Common myeloid progenitor, CD34-positive (primary cell): ENCODE data around the gene RIN3.
"Not testable (repeated sequence)": the region's sequence is repeated elsewhere in the genome, so short reads cannot be mapped to it uniquely, and the experiment has no call there.

ENCODE experiments used
- CTCF ChIA-PET: fragments of 350-600 bp; sonication (Branson Sonifier 250); formaldehyde crosslinking; loops from one replicate; lab custom pipeline; 2021; ENCODE audit warnings: antibody characterized with exemption; lab: Charles Lee
- POLR2A ChIA-PET: fragments of 350-600 bp; sonication (Branson Sonifier 250); formaldehyde crosslinking; loops from one replicate; lab custom pipeline; 2021; ENCODE audit warnings: antibody characterized with exemption; lab: Charles Lee
- DNase-seq, 3 donors: peaks; one replicate each; pipeline versions ENCODE4 v3.0.0 to v3.0.0-alpha.2; 2013
- H3K27ac ChIP-seq, 2 experiments: 1 replicate in 1 of 2; 2 replicates in 1 of 2; pipeline ENCODE4 v1.7.0; 2013; ENCODE audit warnings: inconsistent platforms in 2 of 2, low read length in 2 of 2, mild to moderate bottlenecking in 2 of 2, low read depth in 1 of 2, moderate library complexity in 1 of 2; ENCODE audit not compliant: severe bottlenecking in 2 of 2, insufficient read depth in 1 of 2, poor library complexity in 1 of 2
- H3K27me3 ChIP-seq, 5 experiments: replicated peaks in 2 of 5; 1 replicate in 3 of 5; 2 replicates in 2 of 5; pipeline versions ENCODE4 v1.6.1 to v1.7.0; 2013; ENCODE audit warnings: low read length in 4 of 5, mild to moderate bottlenecking in 2 of 5, moderate library complexity in 2 of 5, inconsistent platforms in 1 of 5; ENCODE audit not compliant: insufficient read depth in 5 of 5, control insufficient read depth in 4 of 5
- H3K36me3 ChIP-seq, 4 experiments: 1 replicate in 2 of 4; 2 replicates in 2 of 4; pipeline versions ENCODE4 v1.6.1 to v1.7.0; 2013; ENCODE audit warnings: low read length in 3 of 4, control low read depth in 1 of 4, mild to moderate bottlenecking in 1 of 4; ENCODE audit not compliant: control insufficient read depth in 4 of 4, insufficient read depth in 4 of 4
- H3K4me1 ChIP-seq, 4 experiments: 1 replicate in 3 of 4; 2 replicates in 1 of 4; pipeline versions ENCODE4 v1.6.1 to v1.7.1; 2013; ENCODE audit warnings: low read length in 3 of 4, mild to moderate bottlenecking in 3 of 4, control low read depth in 1 of 4, inconsistent platforms in 1 of 4, moderate library complexity in 1 of 4; ENCODE audit not compliant: control insufficient read depth in 4 of 4, insufficient read depth in 4 of 4; ENCODE audit errors: control extremely low read depth in 1 of 4
- H3K4me3 ChIP-seq, 7 experiments: 1 replicate in 4 of 7; 2 replicates in 3 of 7; pipeline versions ENCODE4 v1.5.1 to v1.7.0; 2013; ENCODE audit warnings: mild to moderate bottlenecking in 7 of 7, low read length in 6 of 7, moderate library complexity in 6 of 7, inconsistent platforms in 2 of 7, low read depth in 2 of 7, control low read depth in 1 of 7; ENCODE audit not compliant: insufficient read depth in 4 of 7, control insufficient read depth in 1 of 7; ENCODE audit errors: extremely low read depth in 1 of 7
- H3K9me3 ChIP-seq, 5 experiments: 1 replicate in 4 of 5; 2 replicates in 1 of 5; pipeline versions ENCODE4 v1.6.1 to v1.7.1; 2013; ENCODE audit warnings: low read length in 4 of 5, mild to moderate bottlenecking in 2 of 5, inconsistent platforms in 1 of 5, low read depth in 1 of 5, moderate library complexity in 1 of 5; ENCODE audit not compliant: control insufficient read depth in 4 of 5, insufficient read depth in 2 of 5; ENCODE audit errors: control extremely low read depth in 1 of 5
- WGBS: methylation state at CpG from one replicate; pipeline ENCODE4 v1.1.5; 2013; ENCODE audit not compliant: insufficient coverage; 5-methylcytosine and 5-hydroxymethylcytosine counted together

Gene RIN3

DNA sequence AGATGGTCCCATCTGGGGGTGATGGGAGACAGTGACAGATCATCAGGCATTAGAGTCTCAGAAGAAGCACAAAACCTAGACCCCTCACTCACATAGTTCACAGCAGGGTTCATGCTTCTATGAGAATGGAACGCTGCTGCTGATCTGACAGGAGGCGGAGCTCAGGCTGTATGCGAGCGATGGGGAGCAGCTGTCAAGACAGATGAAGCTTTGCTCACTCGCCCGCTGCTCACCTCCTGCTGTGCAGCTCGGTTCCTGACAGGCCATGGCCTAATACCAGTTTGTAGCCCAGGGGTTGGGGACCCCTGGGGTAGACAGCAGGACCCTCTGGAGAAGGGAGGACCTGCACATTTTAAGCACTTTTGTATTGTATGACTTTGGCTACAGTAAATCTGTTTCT, 123.6 kb downstream of the RIN3 start:
- H3K4me3 ChIP-seq: no peak overlapping the region
- 95% methylated on average over 7 of the region's 7 CpGs for WGBS
- H3K27ac ChIP-seq: no peak overlapping the region
- CTCF ChIA-PET: interaction anchor here (0.7 to 3.1 kb wide), 5 partner anchors 9 to 34 kb away, joined by 3 to 8 read pairs (median 4); no protein-coding TSS in a partner anchor
- no peaks in the 10 kb centered on the region for H3K9me3 ChIP-seq
- no peak for DNase-seq
- H3K4me1 ChIP-seq: peaks cover 0 to 17% (median 11%) of the 10 kb centered on the region in 4 experiments
- H3K36me3 ChIP-seq: peaks cover 0 to 20% (median under 1%) of the 10 kb centered on the region in 4 experiments
- POLR2A ChIA-PET: interaction anchor here (0.9 kb wide), 1 partner anchor 14 kb away, joined by 3 read pairs; no protein-coding TSS in a partner anchor
- H3K27me3 ChIP-seq: no peaks in the 10 kb centered on the region

- peaks cover 0 to 11% (median 10%) of the 10 kb centered on the region in 4 experiments for H3K4me1 ChIP-seq
- WGBS: 97% methylated on average over 4 of the region's 5 CpGs
- ChIA-PET CTCF (interaction anchor here (1.7 to 3.1 kb wide), 2 partner anchors 11 to 34 kb away, joined by 4 to 8 read pairs; no protein-coding TSS in a partner anchor), POLR2A (interaction anchor here (0.9 kb wide), 1 partner anchor 13 kb away, joined by 3 read pairs; no protein-coding TSS in a partner anchor)
- H3K27me3 ChIP-seq: no peaks in the 10 kb centered on the region
- DNase-seq: no peak
- H3K9me3 ChIP-seq: no peaks in the 10 kb centered on the region
- H3K36me3 ChIP-seq: peaks cover 0 to 27% (median 3%) of the 10 kb centered on the region in 4 experiments
- H3K4me3 ChIP-seq: no peak overlapping the region
- no peak overlapping the region for H3K27ac ChIP-seq
Measured at GRCh38 chr14:92637864-92638263, 124.3 kb downstream of the RIN3 start.

DNA sequence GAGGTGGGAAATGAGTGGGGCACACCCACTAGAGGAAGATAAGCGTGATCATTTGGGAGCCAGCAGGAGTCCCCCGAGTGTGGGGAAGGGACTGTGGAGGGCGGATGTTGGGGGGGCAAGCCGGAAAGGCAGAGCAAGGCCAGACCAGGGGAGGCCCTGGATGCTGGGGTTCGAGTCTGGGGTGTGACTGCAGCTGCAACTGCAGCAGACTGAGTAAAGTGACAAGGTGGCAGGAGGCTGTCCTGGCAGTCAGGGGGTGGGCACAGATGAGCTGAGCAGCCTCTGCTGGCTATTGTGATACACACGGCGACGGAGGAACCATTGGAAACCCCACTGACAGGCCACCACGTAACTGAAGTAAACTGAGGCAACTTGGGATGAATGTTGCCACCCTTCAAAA, 124.7 kb downstream of the RIN3 start:
- CTCF ChIA-PET: interaction anchor here (0.8 to 3.1 kb wide), 2 partner anchors 10 to 15 kb away, joined by 3 to 8 read pairs; no protein-coding TSS in a partner anchor
- POLR2A ChIA-PET: no interaction called here

DNA sequence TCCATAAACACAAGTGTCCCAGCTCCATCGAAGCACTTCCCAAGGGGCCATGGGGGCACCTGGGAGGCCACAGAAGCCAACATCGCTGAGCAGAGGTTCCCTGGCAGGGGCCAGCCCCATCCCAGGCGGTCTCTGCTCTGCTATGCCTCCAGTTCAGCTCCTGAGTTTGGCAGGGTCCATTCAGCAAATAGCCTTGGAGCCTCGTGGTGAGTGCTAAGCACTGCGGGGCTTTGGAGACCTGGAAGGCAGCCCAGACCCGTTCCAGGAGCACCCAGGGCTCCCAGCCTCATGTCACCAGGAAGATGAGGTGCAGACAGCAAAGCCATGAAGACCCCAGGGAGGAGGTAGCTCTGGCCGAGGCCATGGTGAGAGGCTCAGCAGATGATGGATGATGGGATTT, 125.3 kb downstream of the RIN3 start:
- ChIA-PET CTCF (interaction anchor here (0.8 to 3.1 kb wide), 2 partner anchors 10 to 14 kb away, joined by 3 to 8 read pairs; no protein-coding TSS in a partner anchor), POLR2A (no interaction called here)
- H3K27ac ChIP-seq: no peak overlapping the region
- no peak for DNase-seq
- H3K4me3 ChIP-seq: no peak overlapping the region
- H3K27me3 ChIP-seq: no peaks in the 10 kb centered on the region
- no peaks in the 10 kb centered on the region for H3K9me3 ChIP-seq
- WGBS: 98% methylated on average over 6 of the region's 7 CpGs
- peaks cover 0 to under 1% (median under 1%) of the 10 kb centered on the region in 4 experiments for H3K4me1 ChIP-seq
- H3K36me3 ChIP-seq: peaks cover 0 to 32% (median 3%) of the 10 kb centered on the region in 4 experiments

More for the DNA sequence above, 124.7 kb downstream of the RIN3 start:
- peaks cover 0 to 7% (median 6%) of the 10 kb centered on the region in 4 experiments for H3K4me1 ChIP-seq
- WGBS: 97% methylated on average over 9 of the region's 9 CpGs
- H3K36me3 ChIP-seq: peaks cover 0 to 27% (median 3%) of the 10 kb centered on the region in 4 experiments
- H3K9me3 ChIP-seq: no peaks in the 10 kb centered on the region
- DNase-seq: no peak
- H3K4me3 ChIP-seq: no peak overlapping the region
- H3K27ac ChIP-seq: no peak overlapping the region
- H3K27me3 ChIP-seq: no peaks in the 10 kb centered on the region

GRCh38 chr14:92639472-92640117, 126.0 kb downstream of the RIN3 start:
- H3K36me3 ChIP-seq: peaks cover 2 to 39% (median 7%) of the 10 kb centered on the region in 4 experiments
- H3K9me3 ChIP-seq, H3K27me3 ChIP-seq, DNase-seq, H3K4me1 ChIP-seq, POLR2A ChIA-PET, H3K4me3 ChIP-seq, H3K27ac ChIP-seq: not testable (repeated sequence)
- WGBS: 89% methylated on average over 23 of the region's 23 CpGs
- CTCF ChIA-PET: interaction anchor here (3.1 kb wide), 1 partner anchor 9 kb away, joined by 8 read pairs; no protein-coding TSS in a partner anchor

GRCh38 chr14:92641306-92641705, 127.7 kb downstream of the RIN3 start:
- DNase-seq: no peak
- Histone ChIP-seq H3K4me3 (no peak overlapping the region), H3K27me3 (no peaks in the 10 kb centered on the region), H3K4me1 (peaks cover 4 to 11% (median 5%) of the 10 kb centered on the region in 4 experiments), H3K27ac (no peak overlapping the region), H3K36me3 (peaks cover 2 to 51% (median 7%) of the 10 kb centered on the region in 4 experiments), H3K9me3 (peaks cover 0 to 12% (median 0%) of the 10 kb centered on the region in 5 experiments)
- ChIA-PET CTCF (interaction anchor here (0.6 to 1.4 kb wide), 2 partner anchors 10 to 28 kb away, joined by 3 to 6 read pairs; no protein-coding TSS in a partner anchor), POLR2A (no interaction called here)
- 94% methylated on average over 7 of the region's 10 CpGs for WGBS
